Kidney (tissue), 14 donors: ENCODE data around the gene PPP1CA. TPM values are rescaled to one million over a fixed set of nuclear protein-coding genes. Genes with fewer than 3 reads are reported as not detected.

ENCODE experiments used
- DNase-seq, 5 donors: peaks; one replicate each; pipeline ENCODE4 v3.0.0-alpha.2; 2013 to 2020
- FAIRE-seq: peaks from 2 replicates; lab custom pipeline; 2012; peaks lifted over from hg19 to GRCh38; lab: Jason Lieb, UNC
- H3K27ac ChIP-seq, 2 donors: one replicate each; pipeline ENCODE4 v1.7.0; 2013; ENCODE audit warnings: low read depth in 2 of 2, low read length in 2 of 2, inconsistent platforms in 1 of 2
- H3K27me3 ChIP-seq: one replicate; pipeline ENCODE4 v1.7.1; 2013; ENCODE audit warnings: low read length, inconsistent platforms; ENCODE audit not compliant: control insufficient read depth, insufficient read depth
- H3K36me3 ChIP-seq, 3 donors: one replicate each; pipeline versions ENCODE4 v1.7.0 to v1.7.1; 2013; ENCODE audit warnings: low read length in 3 of 3, control low read depth in 1 of 3, inconsistent platforms in 1 of 3; ENCODE audit not compliant: insufficient read depth in 3 of 3, control insufficient read depth in 2 of 3
- H3K4me1 ChIP-seq, 3 donors: one replicate each; pipeline versions ENCODE4 v1.7.0 to v1.7.1; 2013; ENCODE audit warnings: low read length in 3 of 3, inconsistent platforms in 1 of 3, low read depth in 1 of 3; ENCODE audit not compliant: control insufficient read depth in 2 of 3, insufficient read depth in 2 of 3
- H3K4me3 ChIP-seq, 3 donors: one replicate each; pipeline versions ENCODE4 v1.7.0 to v1.8.1; 2013; ENCODE audit warnings: low read length in 3 of 3, control low read depth in 1 of 3, inconsistent platforms in 1 of 3
- H3K9ac ChIP-seq, 3 donors: one replicate each; pipeline versions ENCODE4 v1.7.0 to v1.7.1; 2013; ENCODE audit warnings: low read length in 3 of 3, control low read depth in 1 of 3, inconsistent platforms in 1 of 3
- H3K9me3 ChIP-seq, 3 donors: one replicate each; pipeline versions ENCODE4 v1.7.0 to v1.7.1; 2013; ENCODE audit warnings: low read length in 3 of 3, control low read depth in 1 of 3, inconsistent platforms in 1 of 3; ENCODE audit not compliant: control insufficient read depth in 2 of 3, insufficient read depth in 1 of 3
- intact Hi-C: fragments of 100-400 bp; cut with DNase I; formaldehyde crosslinking; loops from one replicate; pipeline ENCODE4 v1.11.1; 2022
- polyA plus RNA-seq: library from polyadenylated mRNA; stranded (reverse); fragments of 350-450 nt; fragmentation: Illumina TruSeq; extraction: RNeasy Lipid Tissue Mini Kit (QIAGEN cat#74804); gene quantifications from one replicate; pipeline ENCODE4 v1.2.3, GENCODE V29; 2014; ENCODE audit warnings: low read depth, low replicate concordance; ENCODE audit not compliant: insufficient read depth
- total RNA-seq: library from RNA; stranded (reverse); fragmentation: NEBNext Ultra II Directional; extraction: Animal tissue kit (Norgen Biotek cat#: 25700); gene quantifications from one replicate; pipeline ENCODE4 v1.2.1, GENCODE V29; 2021
- TF ChIP-seq, protein P1 (sequence below): IDR thresholded peaks from 3 replicates; pipeline ENCODE4 v1.5.1; 2012; ENCODE audit warnings: mild to moderate bottlenecking, moderate library complexity, borderline replicate concordance; ENCODE audit not compliant: insufficient read depth; ENCODE audit errors: extremely low read depth
- donor health status: control.
- donor health status: control.
- donor health status: control.
- donor health status: control.
- donor health status: control.
- donor health status: DM: yes; HTN: yes; CAD: no.
- donor health status: Normal renal cell carcinoma (clear cell type).

PPP1CA gene
- total and polyA plus RNA-seq, 2 donors from 2014 or later: 155 to 210 TPM

DNA sequence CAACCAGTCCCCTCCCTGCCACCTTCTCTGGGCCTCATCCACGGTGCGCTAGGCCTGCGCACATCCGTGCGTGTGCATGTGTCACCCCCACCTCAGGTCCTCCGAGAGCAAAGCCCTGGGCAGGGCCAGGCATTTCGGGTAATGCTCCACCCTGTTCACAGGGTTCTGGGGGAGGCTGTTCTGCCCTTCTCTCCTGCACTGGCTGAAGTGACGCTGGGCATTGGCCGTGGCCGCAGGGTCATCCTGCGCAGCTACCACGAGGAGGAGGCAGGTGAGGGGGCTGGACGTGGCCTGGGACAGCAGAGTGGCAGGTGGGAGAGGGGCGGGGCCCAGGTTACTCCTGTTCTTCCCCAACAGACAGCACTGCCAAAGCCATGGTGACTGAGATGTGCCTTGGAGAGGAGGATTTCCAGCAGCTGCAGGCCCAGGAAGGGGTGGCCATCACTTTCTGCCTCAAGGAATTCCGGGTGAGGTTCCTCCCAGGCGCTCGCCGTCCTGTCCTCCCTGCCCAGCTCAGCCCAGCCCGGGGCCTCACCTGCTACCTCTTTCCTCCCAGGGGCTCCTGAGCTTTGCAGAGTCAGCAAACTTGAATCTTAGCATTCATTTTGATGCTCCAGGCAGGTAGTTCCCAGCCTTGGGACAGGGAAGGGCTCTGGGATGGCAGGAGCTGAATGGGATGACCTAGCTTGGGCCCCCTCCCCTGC, 6.0 kb downstream of the PPP1CA start:
- Histone ChIP-seq H3K27me3 (no peaks in the 10 kb centered on the region), H3K9me3 (no peaks in the 10 kb centered on the region), H3K27ac (no peak overlapping the region), H3K36me3 (peaks cover 0 to 19% (median 2%) of the 10 kb centered on the region in 3 donors), H3K4me1 (peaks cover 0 to 19% (median 5%) of the 10 kb centered on the region in 3 donors), H3K4me3 (no peak overlapping the region), H3K9ac (no peak overlapping the region)
- TF ChIP-seq, protein P1, sequence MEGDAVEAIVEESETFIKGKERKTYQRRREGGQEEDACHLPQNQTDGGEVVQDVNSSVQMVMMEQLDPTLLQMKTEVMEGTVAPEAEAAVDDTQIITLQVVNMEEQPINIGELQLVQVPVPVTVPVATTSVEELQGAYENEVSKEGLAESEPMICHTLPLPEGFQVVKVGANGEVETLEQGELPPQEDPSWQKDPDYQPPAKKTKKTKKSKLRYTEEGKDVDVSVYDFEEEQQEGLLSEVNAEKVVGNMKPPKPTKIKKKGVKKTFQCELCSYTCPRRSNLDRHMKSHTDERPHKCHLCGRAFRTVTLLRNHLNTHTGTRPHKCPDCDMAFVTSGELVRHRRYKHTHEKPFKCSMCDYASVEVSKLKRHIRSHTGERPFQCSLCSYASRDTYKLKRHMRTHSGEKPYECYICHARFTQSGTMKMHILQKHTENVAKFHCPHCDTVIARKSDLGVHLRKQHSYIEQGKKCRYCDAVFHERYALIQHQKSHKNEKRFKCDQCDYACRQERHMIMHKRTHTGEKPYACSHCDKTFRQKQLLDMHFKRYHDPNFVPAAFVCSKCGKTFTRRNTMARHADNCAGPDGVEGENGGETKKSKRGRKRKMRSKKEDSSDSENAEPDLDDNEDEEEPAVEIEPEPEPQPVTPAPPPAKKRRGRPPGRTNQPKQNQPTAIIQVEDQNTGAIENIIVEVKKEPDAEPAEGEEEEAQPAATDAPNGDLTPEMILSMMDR: no peak
- FAIRE-seq (no peak), DNase-seq (no peak)
- intact Hi-C loops: no loop called here

DNA sequence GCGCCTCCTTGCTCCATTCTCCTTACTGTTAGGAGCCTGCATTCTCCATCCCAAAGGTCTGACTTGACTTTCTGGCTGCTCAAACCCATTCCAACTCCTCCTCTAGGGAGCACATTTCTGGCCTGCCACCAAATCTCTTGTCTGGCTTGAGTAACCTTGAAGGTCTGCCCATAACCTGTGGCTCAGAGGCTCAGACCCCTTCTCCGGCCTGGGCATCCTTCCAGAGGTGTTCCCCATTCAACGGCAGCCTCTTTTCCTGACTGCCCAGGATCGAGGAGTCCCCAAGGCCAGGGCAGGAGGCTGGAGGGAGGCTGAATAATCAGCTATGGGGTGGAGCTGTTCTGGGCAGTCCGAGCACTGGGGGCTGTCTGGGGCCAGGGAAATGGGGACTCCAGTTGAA, 7.7 kb downstream of the PPP1CA start:
- TF ChIP-seq, protein P1: no peak
- H3K27ac ChIP-seq: no peak overlapping the region
- peaks cover 0 to 15% (median 2%) of the 10 kb centered on the region in 3 donors for H3K36me3 ChIP-seq
- H3K4me1 ChIP-seq: peaks cover 0 to 10% (median 4%) of the 10 kb centered on the region in 3 donors
- no peak overlapping the region for H3K4me3 ChIP-seq
- no peaks in the 10 kb centered on the region for H3K9me3 ChIP-seq
- FAIRE-seq (no peak), DNase-seq (no peak)
- H3K9ac ChIP-seq: no peak overlapping the region
- H3K27me3 ChIP-seq: no peaks in the 10 kb centered on the region
- intact Hi-C loops: no loop called here

DNA sequence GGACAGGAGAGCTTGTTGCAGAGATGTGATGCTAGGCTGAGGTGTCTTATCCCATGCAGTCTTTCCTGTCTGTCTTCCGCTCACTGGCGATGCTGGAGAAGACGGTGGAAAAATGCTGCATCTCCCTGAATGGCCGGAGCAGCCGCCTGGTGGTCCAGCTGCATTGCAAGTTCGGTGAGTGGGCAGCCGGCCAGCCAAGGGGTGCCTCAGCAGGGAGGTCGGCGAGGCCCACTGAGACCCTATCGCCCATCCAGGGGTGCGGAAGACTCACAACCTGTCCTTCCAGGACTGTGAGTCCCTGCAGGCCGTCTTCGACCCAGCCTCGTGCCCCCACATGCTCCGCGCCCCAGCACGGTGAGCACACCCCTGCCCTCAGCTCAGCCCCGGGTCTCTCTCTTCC, 8.2 kb downstream of the PPP1CA start:
- intact Hi-C loops: no loop called here
- Histone ChIP-seq H3K4me3 (no peak overlapping the region), H3K36me3 (peaks cover 0 to 13% (median 2%) of the 10 kb centered on the region in 3 donors), H3K9ac (no peak overlapping the region), H3K27ac (no peak overlapping the region), H3K9me3 (no peaks in the 10 kb centered on the region), H3K27me3 (no peaks in the 10 kb centered on the region), H3K4me1 (peaks cover 0 to 10% (median 4%) of the 10 kb centered on the region in 3 donors)
- no peak for FAIRE-seq
- DNase-seq: no peak
- TF ChIP-seq, protein P1: no peak
